ENCODE data around the gene HOXD13. TPM values are rescaled to one million over a fixed set of nuclear protein-coding genes. Genes with fewer than 3 reads are reported as not detected.

The HOXD13 gene
- total RNA-seq, 1 experiment from 2014 or later: 11.8 TPM

GRCh38 chr2:176123411-176124109 is 31.0 kb downstream of the HOXD13 start:
- in situ Hi-C loops (cut with HindIII; ENCODE audit: low pct_unique_long_range_greater_than_20kb, low sequenced_read_pairs): no loop called here
- no peak for DNase-seq (ENCODE audit: low read depth, low spot score)

- in situ Hi-C loops (cut with HindIII; ENCODE audit: low pct_unique_long_range_greater_than_20kb, low sequenced_read_pairs): no loop called here
- DNase-seq (ENCODE audit: low read depth, low spot score): no peak
These were observed 31.8 kb downstream of the HOXD13 start for GRCh38 chr2:176124110-176124946.

GRCh38 chr2:176124947-176125771 is 32.6 kb downstream of the HOXD13 start:
- no peak for DNase-seq (ENCODE audit: low read depth, low spot score)
- in situ Hi-C loops (cut with HindIII; ENCODE audit: low pct_unique_long_range_greater_than_20kb, low sequenced_read_pairs): no loop called here

GRCh38 chr2:176125772-176126054 is 33.2 kb downstream of the HOXD13 start:
- in situ Hi-C loops (cut with HindIII; ENCODE audit: low pct_unique_long_range_greater_than_20kb, low sequenced_read_pairs): no loop called here
- DNase-seq (ENCODE audit: low read depth, low spot score): no peak

- in situ Hi-C loops (cut with HindIII; ENCODE audit: low pct_unique_long_range_greater_than_20kb, low sequenced_read_pairs): no loop called here
- peak; percentile 62 for DNase-seq (ENCODE audit: low read depth, low spot score)
These were observed 34.6 kb downstream of the HOXD13 start for GRCh38 chr2:176126929-176127773.

- in situ Hi-C loops (cut with HindIII; ENCODE audit: low pct_unique_long_range_greater_than_20kb, low sequenced_read_pairs): no loop called here
- DNase-seq (ENCODE audit: low read depth, low spot score): no peak
These were observed 35.2 kb downstream of the HOXD13 start for GRCh38 chr2:176127774-176128072.

GRCh38 chr2:176128172-176128981 is 35.9 kb downstream of the HOXD13 start:
- in situ Hi-C loops (cut with HindIII; ENCODE audit: low pct_unique_long_range_greater_than_20kb, low sequenced_read_pairs): no loop called here
- DNase-seq (ENCODE audit: low read depth, low spot score): no peak

GRCh38 chr2:176128982-176129796 is 36.7 kb downstream of the HOXD13 start, which contains the start of gene HOXD8:
Gene HOXD8, plus strand, starts transcription at chr2:176129705. Its CDS starts 662 bp downstream, at chr2:176130367.
- in situ Hi-C loops (cut with HindIII; ENCODE audit: low pct_unique_long_range_greater_than_20kb, low sequenced_read_pairs): no loop called here
- peak; percentile 71 for DNase-seq (ENCODE audit: low read depth, low spot score)

GRCh38 chr2:176129813-176130146 is 37.3 kb downstream of the HOXD13 start:
- in situ Hi-C loops (cut with HindIII; ENCODE audit: low pct_unique_long_range_greater_than_20kb, low sequenced_read_pairs): no loop called here
- DNase-seq (ENCODE audit: low read depth, low spot score): no peak

- DNase-seq (ENCODE audit: low read depth, low spot score): peak; percentile 61
- in situ Hi-C loops (cut with HindIII; ENCODE audit: low pct_unique_long_range_greater_than_20kb, low sequenced_read_pairs): no loop called here
These were observed 37.8 kb downstream of the HOXD13 start for GRCh38 chr2:176130147-176130956.

GRCh38 chr2:176130957-176131847 is 38.7 kb downstream of the HOXD13 start:
- no peak for DNase-seq (ENCODE audit: low read depth, low spot score)
- in situ Hi-C loops (cut with HindIII; ENCODE audit: low pct_unique_long_range_greater_than_20kb, low sequenced_read_pairs): no loop called here

GRCh38 chr2:176131848-176132158 is 39.3 kb downstream of the HOXD13 start:
- in situ Hi-C loops (cut with HindIII; ENCODE audit: low pct_unique_long_range_greater_than_20kb, low sequenced_read_pairs): no loop called here

GRCh38 chr2:176132205-176133171 is 40.0 kb downstream of the HOXD13 start:
- in situ Hi-C loops (cut with HindIII; ENCODE audit: low pct_unique_long_range_greater_than_20kb, low sequenced_read_pairs): no loop called here
- DNase-seq (ENCODE audit: low read depth, low spot score): no peak

More at GRCh38 chr2:176131848-176132158, 39.3 kb downstream of the HOXD13 start:
- DNase-seq (ENCODE audit: low read depth, low spot score): no peak

- in situ Hi-C loops (cut with HindIII; ENCODE audit: low pct_unique_long_range_greater_than_20kb, low sequenced_read_pairs): no loop called here
- no peak for DNase-seq (ENCODE audit: low read depth, low spot score)
These were observed 40.9 kb downstream of the HOXD13 start for GRCh38 chr2:176133389-176133788.

Data from SK-MEL-5 (cell line).